ENCODE data around the gene LSS. TPM values are rescaled to one million over a fixed set of nuclear protein-coding genes. Genes with fewer than 3 reads are reported as not detected.

LSS gene
- total and polyA plus RNA-seq, 4 donors = 27.6 to 194 (median 89.3) TPM

DNA sequence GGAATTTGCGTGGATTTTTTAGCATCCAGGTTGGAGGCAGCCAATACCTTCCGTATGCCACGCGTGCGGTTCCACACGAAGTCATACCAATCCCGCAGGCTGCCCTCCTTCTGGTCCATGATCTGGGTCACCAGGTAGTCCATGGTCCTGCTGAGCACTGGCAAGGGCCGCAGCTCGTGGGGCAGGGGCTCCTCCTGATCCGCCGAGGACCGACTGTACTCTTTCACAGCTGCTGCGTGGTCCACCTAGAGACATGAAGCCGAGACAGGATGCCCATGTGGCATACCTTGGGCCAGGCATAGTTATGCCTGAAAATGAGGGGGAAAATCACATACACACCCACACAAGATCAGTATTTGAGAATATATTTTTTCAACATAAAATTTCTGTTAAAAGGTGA, 44.8 kb upstream of the LSS start:
- DNase-seq (ENCODE audit: low spot score) = no peak
- H3K9ac ChIP-seq (ENCODE audit: low read depth in 1 of 2, low read length in 2 of 2) = no peak overlapping the region
- 97% methylated on average over 14 of the region's 14 CpGs for WGBS
- H3K4me3 ChIP-seq (ENCODE audit: low read depth in 1 of 3, low read length in 3 of 3) = no peak overlapping the region
- H3K9me3 ChIP-seq (ENCODE audit: control insufficient read depth in 4 of 4, low read length in 3 of 4) = no peaks in the 10 kb centered on the region
- peaks cover 30 to 91% (median 64%) of the 10 kb centered on the region in 4 donors for H3K36me3 ChIP-seq (ENCODE audit: control insufficient read depth in 4 of 4, insufficient read depth in 3 of 4, low read depth in 1 of 4, low read length in 3 of 4)
- H3K27me3 ChIP-seq (ENCODE audit: control insufficient read depth in 4 of 4, insufficient read depth in 4 of 4, low read length in 3 of 4) = no peaks in the 10 kb centered on the region
- no peak overlapping the region for H3K27ac ChIP-seq (ENCODE audit: low read depth in 1 of 2, low read length in 2 of 2)
- no peak for TF ChIP-seq EGR1 (IDR thresholded peaks at IDR 0.05; ENCODE audit: low read depth in 2 of 2)
- TF ChIP-seq TAF1 (conservative IDR thresholded peaks at IDR 0.05) = no peak
- no peak for TF ChIP-seq JUND (IDR thresholded peaks at IDR 0.05)
- H3K4me1 ChIP-seq (ENCODE audit: control insufficient read depth in 4 of 4, insufficient read depth in 4 of 4, low read length in 3 of 4) = no peaks in the 10 kb centered on the region

DNA sequence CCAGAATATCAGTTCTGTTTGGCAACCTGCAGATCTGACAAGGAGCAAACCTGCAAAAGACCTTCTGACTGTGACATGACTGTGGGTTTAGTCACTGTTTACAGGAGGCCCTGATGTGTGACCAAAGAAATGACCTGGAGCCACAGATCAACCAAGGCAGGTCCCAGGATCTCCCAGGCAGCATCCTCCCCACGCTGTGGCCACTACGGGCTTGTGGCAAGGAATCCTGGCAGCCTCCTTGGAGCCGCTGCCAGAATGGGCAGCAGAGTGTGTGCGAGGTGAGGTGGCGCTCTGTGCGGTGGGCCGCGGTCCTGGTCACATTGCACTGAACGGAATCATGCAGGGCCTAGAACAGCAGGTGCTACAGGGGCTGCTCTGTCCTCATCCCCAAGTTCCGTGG, 40.9 kb upstream of the LSS start:
- Histone ChIP-seq H3K27ac (ENCODE audit: low read depth in 1 of 2, low read length in 2 of 2) (no peak overlapping the region), H3K4me1 (ENCODE audit: control insufficient read depth in 4 of 4, insufficient read depth in 4 of 4, low read length in 3 of 4) (no peaks in the 10 kb centered on the region), H3K9me3 (ENCODE audit: control insufficient read depth in 4 of 4, low read length in 3 of 4) (no peaks in the 10 kb centered on the region), H3K9ac (ENCODE audit: low read depth in 1 of 2, low read length in 2 of 2) (no peak overlapping the region), H3K27me3 (ENCODE audit: control insufficient read depth in 4 of 4, insufficient read depth in 4 of 4, low read length in 3 of 4) (no peaks in the 10 kb centered on the region), H3K36me3 (ENCODE audit: control insufficient read depth in 4 of 4, insufficient read depth in 3 of 4, low read depth in 1 of 4, low read length in 3 of 4) (peaks cover 30 to 94% (median 61%) of the 10 kb centered on the region in 4 donors), H3K4me3 (ENCODE audit: low read depth in 1 of 3, low read length in 3 of 3) (no peak overlapping the region)
- no peak for DNase-seq (ENCODE audit: low spot score)
- WGBS = 97% methylated on average over 10 of the region's 10 CpGs
- no peak for TF ChIP-seq EGR1 (IDR thresholded peaks at IDR 0.05; ENCODE audit: low read depth in 2 of 2)
- TF ChIP-seq YY1 (IDR thresholded peaks at IDR 0.05) = no peak
- no peak for TF ChIP-seq CTCF (IDR thresholded peaks at IDR 0.05; ENCODE audit: low read depth, low read length, missing input control)
- TF ChIP-seq MAX (IDR thresholded peaks at IDR 0.05) = no peak
- no peak for TF ChIP-seq TAF1 (conservative IDR thresholded peaks at IDR 0.05)
- TF ChIP-seq JUND (IDR thresholded peaks at IDR 0.05) = no peak
- TF ChIP-seq, protein P1, sequence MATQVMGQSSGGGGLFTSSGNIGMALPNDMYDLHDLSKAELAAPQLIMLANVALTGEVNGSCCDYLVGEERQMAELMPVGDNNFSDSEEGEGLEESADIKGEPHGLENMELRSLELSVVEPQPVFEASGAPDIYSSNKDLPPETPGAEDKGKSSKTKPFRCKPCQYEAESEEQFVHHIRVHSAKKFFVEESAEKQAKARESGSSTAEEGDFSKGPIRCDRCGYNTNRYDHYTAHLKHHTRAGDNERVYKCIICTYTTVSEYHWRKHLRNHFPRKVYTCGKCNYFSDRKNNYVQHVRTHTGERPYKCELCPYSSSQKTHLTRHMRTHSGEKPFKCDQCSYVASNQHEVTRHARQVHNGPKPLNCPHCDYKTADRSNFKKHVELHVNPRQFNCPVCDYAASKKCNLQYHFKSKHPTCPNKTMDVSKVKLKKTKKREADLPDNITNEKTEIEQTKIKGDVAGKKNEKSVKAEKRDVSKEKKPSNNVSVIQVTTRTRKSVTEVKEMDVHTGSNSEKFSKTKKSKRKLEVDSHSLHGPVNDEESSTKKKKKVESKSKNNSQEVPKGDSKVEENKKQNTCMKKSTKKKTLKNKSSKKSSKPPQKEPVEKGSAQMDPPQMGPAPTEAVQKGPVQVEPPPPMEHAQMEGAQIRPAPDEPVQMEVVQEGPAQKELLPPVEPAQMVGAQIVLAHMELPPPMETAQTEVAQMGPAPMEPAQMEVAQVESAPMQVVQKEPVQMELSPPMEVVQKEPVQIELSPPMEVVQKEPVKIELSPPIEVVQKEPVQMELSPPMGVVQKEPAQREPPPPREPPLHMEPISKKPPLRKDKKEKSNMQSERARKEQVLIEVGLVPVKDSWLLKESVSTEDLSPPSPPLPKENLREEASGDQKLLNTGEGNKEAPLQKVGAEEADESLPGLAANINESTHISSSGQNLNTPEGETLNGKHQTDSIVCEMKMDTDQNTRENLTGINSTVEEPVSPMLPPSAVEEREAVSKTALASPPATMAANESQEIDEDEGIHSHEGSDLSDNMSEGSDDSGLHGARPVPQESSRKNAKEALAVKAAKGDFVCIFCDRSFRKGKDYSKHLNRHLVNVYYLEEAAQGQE (IDR thresholded peaks at IDR 0.05) = no peak
- TF ChIP-seq SP1 (IDR thresholded peaks at IDR 0.05) = no peak
- no peak for TF ChIP-seq HNF4A (conservative IDR thresholded peaks at IDR 0.05)
- no peak for TF ChIP-seq RAD21 (IDR thresholded peaks at IDR 0.05)
- no peak for TF ChIP-seq GABPA (IDR thresholded peaks at IDR 0.05 in 1 of 2, conservative IDR thresholded peaks at IDR 0.05 in 1 of 2)
- TF ChIP-seq, protein P2, sequence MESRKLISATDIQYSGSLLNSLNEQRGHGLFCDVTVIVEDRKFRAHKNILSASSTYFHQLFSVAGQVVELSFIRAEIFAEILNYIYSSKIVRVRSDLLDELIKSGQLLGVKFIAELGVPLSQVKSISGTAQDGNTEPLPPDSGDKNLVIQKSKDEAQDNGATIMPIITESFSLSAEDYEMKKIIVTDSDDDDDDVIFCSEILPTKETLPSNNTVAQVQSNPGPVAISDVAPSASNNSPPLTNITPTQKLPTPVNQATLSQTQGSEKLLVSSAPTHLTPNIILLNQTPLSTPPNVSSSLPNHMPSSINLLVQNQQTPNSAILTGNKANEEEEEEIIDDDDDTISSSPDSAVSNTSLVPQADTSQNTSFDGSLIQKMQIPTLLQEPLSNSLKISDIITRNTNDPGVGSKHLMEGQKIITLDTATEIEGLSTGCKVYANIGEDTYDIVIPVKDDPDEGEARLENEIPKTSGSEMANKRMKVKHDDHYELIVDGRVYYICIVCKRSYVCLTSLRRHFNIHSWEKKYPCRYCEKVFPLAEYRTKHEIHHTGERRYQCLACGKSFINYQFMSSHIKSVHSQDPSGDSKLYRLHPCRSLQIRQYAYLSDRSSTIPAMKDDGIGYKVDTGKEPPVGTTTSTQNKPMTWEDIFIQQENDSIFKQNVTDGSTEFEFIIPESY (IDR thresholded peaks at IDR 0.05) = no peak
- no peak for TF ChIP-seq RXRA (IDR thresholded peaks at IDR 0.05)
- TF ChIP-seq HNF4G (IDR thresholded peaks at IDR 0.05) = no peak
- no peak for TF ChIP-seq FOXA1 (IDR thresholded peaks at IDR 0.05)
- TF ChIP-seq NR2F2 (IDR thresholded peaks at IDR 0.05) = no peak
- TF ChIP-seq, protein P3, sequence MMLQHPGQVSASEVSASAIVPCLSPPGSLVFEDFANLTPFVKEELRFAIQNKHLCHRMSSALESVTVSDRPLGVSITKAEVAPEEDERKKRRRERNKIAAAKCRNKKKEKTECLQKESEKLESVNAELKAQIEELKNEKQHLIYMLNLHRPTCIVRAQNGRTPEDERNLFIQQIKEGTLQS (IDR thresholded peaks at IDR 0.05) = no peak
- TF ChIP-seq FOXA2 (IDR thresholded peaks at IDR 0.05) = no peak
